GM21723 (cell line): ENCODE data around the gene ENG.

Experiments
- ATAC-seq: cut with Tn5 transposase; IDR thresholded peaks from one replicate; pipeline ENCODE4 v1.9.1; 2021; ENCODE audit warnings: mild to moderate bottlenecking, moderate library complexity; ENCODE audit not compliant: unreplicated experiment

The ENG gene

GRCh38 chr9:127815512-127816361 lies 38.7 kb downstream of the ENG start:
- no peak for ATAC-seq

GRCh38 chr9:127814619-127815511 lies 39.6 kb downstream of the ENG start:
- no peak for ATAC-seq

- ATAC-seq = no peak
Observed at GRCh38 chr9:127813686-127814226, 40.7 kb downstream of the ENG start.

GRCh38 chr9:127812936-127813675 lies 41.4 kb downstream of the ENG start:
- no peak for ATAC-seq

- no peak for ATAC-seq
Observed at GRCh38 chr9:127812011-127812410, 42.4 kb downstream of the ENG start.

GRCh38 chr9:127810378-127811187 lies 43.9 kb downstream of the ENG start:
- ATAC-seq = no peak

- ATAC-seq = no peak
Observed at GRCh38 chr9:127809540-127810377, 44.7 kb downstream of the ENG start.

- no peak for ATAC-seq
Observed at GRCh38 chr9:127809002-127809539, 45.4 kb downstream of the ENG start.

GRCh38 chr9:127808347-127809001 lies 46.0 kb downstream of the ENG start:
- no peak for ATAC-seq

GRCh38 chr9:127806871-127807270 lies 47.6 kb downstream of the ENG start:
- no peak for ATAC-seq

- ATAC-seq = no peak
Observed at GRCh38 chr9:127805620-127806019, 48.8 kb downstream of the ENG start.

GRCh38 chr9:127803507-127804352 lies 50.7 kb downstream of the ENG start:
- no peak for ATAC-seq

- ATAC-seq = peak; percentile 66
Observed at GRCh38 chr9:127802576-127803443, 51.6 kb downstream of the ENG start, which contains the start of gene FPGS. Gene FPGS, plus strand, starts transcription at chr9:127802882. Its CDS starts 43 bp downstream, at chr9:127802925.

GRCh38 chr9:127801955-127802575 lies 52.4 kb downstream of the ENG start:
- ATAC-seq = no peak

GRCh38 chr9:127796852-127797370 lies 57.5 kb downstream of the ENG start:
- no peak for ATAC-seq
